IPS-18c (cell line): ENCODE data around the gene ATF4.
A peak's percentile ranks its signal among the peaks of the same experiment; 100 is the strongest.

Experiments used
- H3K4me3 ChIP-seq: 2 replicates; pipeline ENCODE4 v1.7.0; 2013; ENCODE audit warnings: low read depth, mild to moderate bottlenecking, low read length, moderate library complexity; ENCODE audit not compliant: insufficient read depth
- H3K9me3 ChIP-seq: one replicate; pipeline ENCODE4 v1.6.1; 2013; ENCODE audit warnings: mild to moderate bottlenecking, low read length, moderate library complexity; ENCODE audit not compliant: control insufficient read depth, insufficient read depth

The ATF4 gene

DNA sequence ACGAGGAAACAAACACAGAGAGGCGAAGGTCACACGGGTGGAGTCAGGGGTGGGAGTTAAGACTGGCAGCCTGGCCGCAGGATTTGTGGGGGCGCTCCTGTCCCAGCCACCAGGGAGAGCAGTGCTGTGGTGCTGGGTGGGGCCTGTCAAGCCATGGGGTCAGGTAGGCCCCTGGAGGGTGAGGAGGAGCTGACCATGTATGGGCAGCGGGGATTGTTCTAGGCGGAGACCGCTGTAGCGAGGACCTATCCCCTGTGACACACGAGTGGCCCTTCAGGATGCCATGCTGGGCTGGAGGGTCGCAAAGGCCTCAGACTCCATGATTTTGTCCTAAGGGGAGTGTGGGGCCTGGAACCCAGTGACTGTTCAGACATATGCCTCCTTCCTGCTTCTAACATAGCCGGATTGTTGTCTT, 13.7 kb downstream of the ATF4 start:
- no peaks in the 10 kb centered on the region for H3K9me3 ChIP-seq
- no peak overlapping the region for H3K4me3 ChIP-seq

DNA sequence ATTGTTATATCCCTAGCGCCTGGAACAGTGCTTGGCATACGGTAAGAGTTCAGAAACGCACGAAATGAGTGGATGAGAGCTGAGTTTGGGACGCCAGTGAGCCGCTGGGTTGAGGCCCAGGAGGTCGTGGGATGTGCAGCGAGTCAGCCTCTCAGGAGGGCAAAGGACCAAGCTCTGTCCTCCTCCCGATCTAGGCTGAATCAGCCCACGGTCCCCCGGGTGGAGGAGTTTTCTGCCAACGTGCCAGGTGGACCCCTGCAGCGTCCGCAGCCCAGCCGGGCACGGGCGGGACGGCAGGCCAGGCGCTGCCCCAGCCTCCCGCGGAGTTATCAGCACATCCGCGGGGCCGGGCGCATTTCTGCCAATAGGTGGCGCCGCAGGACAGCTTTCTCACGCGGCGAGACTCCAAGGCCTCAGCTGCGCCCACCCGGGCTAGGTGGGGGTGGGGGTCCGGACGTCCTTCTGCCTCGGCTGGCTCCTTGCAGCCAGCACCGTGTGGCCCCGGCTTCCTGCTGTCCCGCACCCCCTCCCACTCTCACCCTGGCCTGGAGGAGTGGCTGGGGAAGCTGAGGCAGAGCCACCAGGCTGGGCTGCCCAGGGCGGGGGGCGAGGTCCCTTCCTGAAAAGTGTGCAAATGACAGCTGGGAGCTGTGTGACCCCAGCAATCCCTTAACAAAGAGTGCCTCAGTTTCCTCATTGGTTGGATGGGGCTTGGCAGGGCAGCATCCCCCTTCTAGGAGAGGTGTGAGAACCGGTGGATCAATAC, 14.4 kb downstream of the ATF4 start:
- H3K9me3 ChIP-seq, result no peaks in the 10 kb centered on the region
- H3K4me3 ChIP-seq, result peak overlapping the region; percentile 16; the same call in 1 of the 2 replicates

GRCh38 chr22:39535357-39535725, 15.0 kb downstream of the ATF4 start:
- no peak overlapping the region for H3K4me3 ChIP-seq
- H3K9me3 ChIP-seq, result no peaks in the 10 kb centered on the region

DNA sequence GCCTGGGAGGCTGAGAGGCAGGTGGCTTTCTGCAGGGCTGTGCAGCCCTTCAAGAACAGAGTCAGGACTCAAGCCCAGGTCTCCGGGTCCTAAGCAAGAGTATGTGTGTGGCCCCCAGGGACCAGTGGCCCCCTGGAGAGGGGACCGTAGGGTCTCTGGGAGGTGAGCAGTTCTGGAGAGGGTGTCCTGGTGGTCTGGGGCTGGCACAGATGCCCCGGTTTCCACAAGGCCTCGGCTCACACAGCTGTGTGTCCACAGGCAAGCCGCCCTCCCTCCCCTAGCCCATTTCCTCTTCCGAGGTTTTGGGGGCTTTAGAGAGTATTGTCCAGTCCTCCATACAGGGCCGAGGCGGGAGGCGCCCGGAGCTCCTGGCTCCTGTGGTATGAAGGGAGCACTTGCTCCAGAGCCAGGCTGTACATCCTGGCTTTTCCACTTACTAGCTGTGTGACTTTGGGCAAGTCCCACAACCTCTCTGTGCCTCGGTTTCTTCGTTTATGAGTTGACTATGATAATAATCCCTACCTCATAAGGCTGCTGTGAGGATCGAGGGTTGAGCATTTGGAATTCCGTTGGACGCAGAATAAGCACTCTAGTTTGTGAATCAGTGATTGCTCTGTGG, 15.6 kb downstream of the ATF4 start:
- H3K4me3 ChIP-seq, result no peak overlapping the region
- no peaks in the 10 kb centered on the region for H3K9me3 ChIP-seq

DNA sequence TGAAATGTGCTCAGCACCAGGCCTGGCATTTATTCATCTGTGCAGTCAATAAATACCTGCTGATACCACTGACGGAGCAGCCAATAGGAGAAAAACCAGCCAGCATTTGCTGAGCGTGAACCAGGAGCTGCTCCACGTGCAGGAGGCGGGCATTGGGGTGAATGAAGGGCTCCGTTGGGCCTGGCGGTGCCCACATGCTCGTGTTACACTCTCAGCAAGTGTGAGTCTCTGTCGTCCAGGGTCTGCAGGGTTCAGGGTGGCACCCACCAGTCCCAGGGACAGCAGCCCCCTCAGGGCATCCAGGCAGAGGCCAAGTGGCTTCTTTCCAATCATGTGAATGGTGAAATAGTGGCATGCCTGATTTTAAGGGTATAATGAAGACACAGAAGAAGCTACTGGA, 16.3 kb downstream of the ATF4 start:
- no peaks in the 10 kb centered on the region for H3K9me3 ChIP-seq
- no peak overlapping the region for H3K4me3 ChIP-seq

DNA sequence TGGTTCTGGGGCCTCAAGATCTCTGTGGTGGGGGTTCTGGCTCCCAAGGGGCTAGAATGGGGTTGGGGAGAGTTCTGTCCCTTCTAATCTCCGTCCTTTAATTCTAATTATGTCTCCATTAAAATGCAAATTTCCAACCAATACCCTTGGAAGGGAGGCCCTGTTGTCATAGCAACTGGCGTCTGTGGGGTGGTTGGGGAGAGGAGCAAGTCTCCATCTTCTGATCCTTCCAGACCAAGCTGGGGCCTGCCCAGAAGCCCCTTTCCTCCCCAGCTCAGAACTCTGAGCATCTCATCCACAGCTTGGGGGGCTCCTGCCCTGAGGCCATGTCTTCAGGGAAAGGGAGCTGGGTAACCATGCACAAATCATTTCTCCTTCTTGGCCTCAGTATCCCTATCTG, 17.6 kb downstream of the ATF4 start:
- H3K4me3 ChIP-seq, result no peak overlapping the region

GRCh38 chr22:39543095-39543494, 22.7 kb downstream of the ATF4 start:
- Histone ChIP-seq H3K9me3 (no peaks in the 10 kb centered on the region), H3K4me3 (no peak overlapping the region)

More for the DNA sequence above, 17.6 kb downstream of the ATF4 start:
- H3K9me3 ChIP-seq, result no peaks in the 10 kb centered on the region

DNA sequence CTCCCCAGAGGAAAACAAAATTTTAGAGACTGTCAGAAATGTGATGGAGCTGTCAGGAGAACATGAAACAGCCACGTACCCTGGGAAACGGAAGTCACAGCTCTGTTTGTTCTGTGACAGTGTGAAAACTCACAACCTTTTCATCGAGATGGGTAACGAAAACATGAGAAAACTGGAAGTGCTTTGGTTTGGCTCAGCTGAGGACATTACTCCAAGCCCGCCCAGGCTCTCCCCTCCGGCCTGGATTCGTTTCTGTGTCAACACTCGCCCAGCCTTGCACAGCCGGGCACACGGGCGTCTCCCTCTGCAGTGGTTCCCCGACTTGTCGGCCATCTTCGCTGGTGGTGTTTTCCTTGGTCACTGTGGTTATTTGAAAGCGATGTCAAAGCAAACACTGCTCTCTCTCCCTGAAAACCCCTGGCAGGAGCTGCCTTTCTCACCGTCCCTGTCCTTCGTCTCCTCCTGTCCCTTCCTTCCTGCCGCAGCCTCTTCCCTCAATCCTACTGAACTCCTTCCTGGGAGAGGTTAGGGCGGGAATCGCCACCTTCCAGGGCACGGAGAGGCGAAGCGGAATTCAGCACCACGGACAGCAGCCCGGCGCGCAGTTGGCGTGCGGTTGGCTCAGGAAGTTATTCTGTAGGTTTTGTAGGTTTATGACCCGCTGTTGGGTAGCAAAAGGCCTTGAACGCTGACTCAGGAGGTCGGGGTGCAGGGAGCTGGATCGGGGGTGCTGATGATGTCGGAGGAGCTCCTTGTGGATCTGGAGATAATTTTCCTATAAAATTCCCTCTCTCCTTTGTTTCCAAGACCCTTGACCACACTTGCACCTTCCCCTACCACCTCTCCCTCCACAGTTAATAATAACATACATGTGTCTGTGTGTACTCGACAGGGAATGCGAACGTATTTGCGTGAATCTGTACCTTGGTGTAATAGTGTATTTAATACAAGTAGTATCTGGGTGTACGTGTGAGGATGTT, 25.3 kb downstream of the ATF4 start:
- H3K9me3 ChIP-seq, result no peaks in the 10 kb centered on the region
- no peak overlapping the region for H3K4me3 ChIP-seq

DNA sequence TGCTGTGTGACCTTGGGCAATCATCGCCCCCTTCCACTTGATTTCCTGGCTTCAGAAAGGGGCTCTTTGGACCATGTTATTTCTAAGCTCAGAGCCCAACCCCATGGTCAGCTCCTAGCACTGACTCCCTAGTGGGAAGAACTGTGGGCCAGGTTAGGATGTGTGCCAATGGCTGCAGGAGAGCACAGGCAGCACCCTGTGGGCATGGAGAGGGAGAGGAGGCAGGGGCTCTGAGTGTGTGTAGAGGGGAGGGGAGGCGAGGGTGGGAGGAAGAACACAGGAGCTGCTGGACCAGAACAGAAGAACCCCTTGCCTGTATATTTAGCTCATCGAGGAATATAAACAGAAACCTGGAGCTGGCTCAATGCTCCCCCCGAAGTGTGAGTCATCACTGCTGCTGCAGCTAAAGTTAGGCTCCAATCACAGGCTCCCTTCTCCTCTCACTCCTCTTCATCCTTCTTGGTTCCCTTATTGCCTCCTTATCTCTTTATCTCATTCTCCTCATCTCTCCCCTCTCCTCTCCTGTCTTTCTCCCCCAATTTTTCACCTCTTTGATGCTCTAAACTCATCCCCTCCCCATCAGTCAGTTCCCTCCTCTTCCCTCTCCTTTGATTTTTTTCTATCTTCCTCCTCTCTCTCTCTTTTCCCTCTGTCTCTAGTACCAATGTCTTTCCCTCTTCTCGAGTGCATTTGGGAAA, 26.7 kb downstream of the ATF4 start:
- Histone ChIP-seq H3K4me3 (no peak overlapping the region), H3K9me3 (no peaks in the 10 kb centered on the region)

GRCh38 chr22:39547587-39547947, 27.2 kb downstream of the ATF4 start:
- Histone ChIP-seq H3K9me3 (no peaks in the 10 kb centered on the region), H3K4me3 (no peak overlapping the region)

DNA sequence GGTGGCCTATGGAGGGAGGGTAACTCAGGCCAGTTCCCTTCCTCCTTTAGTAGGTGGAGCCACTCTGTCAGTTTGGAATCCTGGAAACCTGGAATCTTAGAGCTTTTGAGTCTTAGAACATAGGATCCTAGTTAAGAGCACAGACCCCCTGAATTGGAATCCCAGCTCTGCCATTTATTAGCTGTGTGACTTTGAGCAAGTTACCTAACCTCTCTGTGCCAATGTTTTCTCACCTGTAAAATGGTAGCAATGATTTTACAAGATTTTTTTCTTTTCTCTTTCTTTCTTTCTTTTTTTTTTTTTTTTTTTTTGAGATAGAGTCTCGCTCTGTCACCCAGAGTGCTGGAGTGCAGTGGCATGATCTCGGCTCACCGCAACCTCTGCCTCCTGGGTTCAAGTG, 33.1 kb downstream of the ATF4 start:
- Histone ChIP-seq H3K4me3 (no peak overlapping the region), H3K9me3 (no peaks in the 10 kb centered on the region)

GRCh38 chr22:39554151-39554550, 33.8 kb downstream of the ATF4 start:
- H3K4me3 ChIP-seq, result no peak overlapping the region
- H3K9me3 ChIP-seq, result no peaks in the 10 kb centered on the region

- H3K4me3 ChIP-seq, result peak overlapping the region; percentile 34
- no peaks in the 10 kb centered on the region for H3K9me3 ChIP-seq
These were observed 36.8 kb downstream of the ATF4 start for GRCh38 chr22:39556970-39557841.

DNA sequence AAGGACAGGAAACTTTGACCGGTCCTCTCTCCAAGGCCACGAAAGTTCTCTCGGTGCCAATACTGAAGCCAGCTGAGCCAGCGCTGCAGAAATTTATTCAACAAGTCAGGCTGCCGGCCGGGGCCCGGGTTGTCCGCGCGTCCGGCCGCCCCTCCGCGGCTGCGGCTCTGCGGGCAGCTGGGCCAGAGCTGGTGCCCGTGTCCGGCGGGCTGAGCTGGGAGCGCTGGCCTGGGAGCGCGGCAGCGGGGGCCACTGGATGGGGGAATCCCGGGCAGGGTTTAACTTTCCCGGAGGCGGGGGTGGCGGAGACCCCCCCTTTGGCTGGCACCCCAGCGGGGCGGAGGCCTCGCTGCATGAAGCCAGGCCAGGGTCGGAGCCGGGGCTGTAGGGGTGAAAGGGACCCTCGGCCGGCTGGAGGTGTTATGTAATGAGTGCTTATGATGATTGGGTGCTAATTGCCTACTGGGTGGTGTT, 37.9 kb downstream of the ATF4 start:
- no peaks in the 10 kb centered on the region for H3K9me3 ChIP-seq
- H3K4me3 ChIP-seq, result no peak overlapping the region

- Histone ChIP-seq H3K9me3 (no peaks in the 10 kb centered on the region), H3K4me3 (no peak overlapping the region)
These were observed 38.6 kb downstream of the ATF4 start for GRCh38 chr22:39558950-39559349.

- Histone ChIP-seq H3K9me3 (no peaks in the 10 kb centered on the region), H3K4me3 (no peak overlapping the region)
These were observed 39.2 kb downstream of the ATF4 start for GRCh38 chr22:39559456-39560105.
